KOPT-K1 (cell line): ENCODE data around the gene SLC25A27.
"Not testable (repeated sequence)": the region's sequence is repeated elsewhere in the genome, so short reads cannot be mapped to it uniquely, and the experiment has no call there.

Experiments
- H3K27ac ChIP-seq: fragments of 200-600 bp; sonication (generic); 2 replicates; pipeline ENCODE4 v1.5.1; 2016; ENCODE audit warnings: antibody characterized with exemption, mild to moderate bottlenecking, low read depth, low read length; ENCODE audit not compliant: poor library complexity, severe bottlenecking
- H3K36me3 ChIP-seq: fragments of 200-600 bp; sonication (generic); 2 replicates; pipeline ENCODE4 v1.5.1; 2017; ENCODE audit warnings: antibody characterized with exemption, mild to moderate bottlenecking, low read length, moderate library complexity; ENCODE audit not compliant: insufficient read depth
- H3K9me3 ChIP-seq: fragments of 200-600 bp; sonication (generic); 2 replicates; pipeline ENCODE4 v1.5.1; 2017; ENCODE audit warnings: antibody characterized with exemption, low read length, mild to moderate bottlenecking; ENCODE audit not compliant: insufficient read depth, poor library complexity, severe bottlenecking

Gene SLC25A27

GRCh38 chr6:46638650-46639049 is 14.1 kb upstream of the SLC25A27 start:
- no peaks in the 10 kb centered on the region for H3K36me3 ChIP-seq
- no peaks in the 10 kb centered on the region for H3K9me3 ChIP-seq
- no peak overlapping the region for H3K27ac ChIP-seq

- H3K36me3 ChIP-seq: no peaks in the 10 kb centered on the region
- no peak overlapping the region for H3K27ac ChIP-seq
- no peaks in the 10 kb centered on the region for H3K9me3 ChIP-seq
Measured at GRCh38 chr6:46642928-46643751, 9.6 kb upstream of the SLC25A27 start.

- Histone ChIP-seq H3K27ac (no peak overlapping the region), H3K9me3 (no peaks in the 10 kb centered on the region), H3K36me3 (no peaks in the 10 kb centered on the region)
Measured at GRCh38 chr6:46645265-46645664, 7.5 kb upstream of the SLC25A27 start.

- not testable (repeated sequence) for H3K36me3 ChIP-seq, H3K27ac ChIP-seq, H3K9me3 ChIP-seq
Measured at GRCh38 chr6:46648108-46648507, 4.7 kb upstream of the SLC25A27 start.

- no peaks in the 10 kb centered on the region for H3K36me3 ChIP-seq
- peaks cover 4% of the 10 kb centered on the region for H3K9me3 ChIP-seq
- no peak overlapping the region for H3K27ac ChIP-seq
Measured at GRCh38 chr6:46648869-46649492, 3.8 kb upstream of the SLC25A27 start.

GRCh38 chr6:46651006-46651405 is 1.8 kb upstream of the SLC25A27 start:
- H3K27ac ChIP-seq: no peak overlapping the region
- no peaks in the 10 kb centered on the region for H3K36me3 ChIP-seq
- peaks cover 4% of the 10 kb centered on the region for H3K9me3 ChIP-seq

GRCh38 chr6:46651816-46652215 is 959 bp upstream of the SLC25A27 start:
- Histone ChIP-seq H3K36me3 (no peaks in the 10 kb centered on the region), H3K27ac (no peak overlapping the region), H3K9me3 (peaks cover 4% of the 10 kb centered on the region)

GRCh38 chr6:46652232-46652602 is 558 bp upstream of the SLC25A27 start:
- H3K36me3 ChIP-seq: no peaks in the 10 kb centered on the region
- no peak overlapping the region for H3K27ac ChIP-seq
- H3K9me3 ChIP-seq: peaks cover 4% of the 10 kb centered on the region

- Histone ChIP-seq H3K9me3 (peaks cover 4% of the 10 kb centered on the region), H3K36me3 (no peaks in the 10 kb centered on the region), H3K27ac (no peak overlapping the region)
Measured at GRCh38 chr6:46653439-46654195, 842 bp downstream of the SLC25A27 start.

GRCh38 chr6:46655803-46656202 is 3.0 kb downstream of the SLC25A27 start:
- peaks cover 4% of the 10 kb centered on the region for H3K9me3 ChIP-seq
- H3K36me3 ChIP-seq: no peaks in the 10 kb centered on the region
- no peak overlapping the region for H3K27ac ChIP-seq

- Histone ChIP-seq H3K9me3 (peaks cover 1% of the 10 kb centered on the region), H3K27ac (no peak overlapping the region), H3K36me3 (no peaks in the 10 kb centered on the region)
Measured at GRCh38 chr6:46657642-46658041, 4.9 kb downstream of the SLC25A27 start.

GRCh38 chr6:46661483-46661882 is 8.7 kb downstream of the SLC25A27 start:
- Histone ChIP-seq H3K9me3 (no peaks in the 10 kb centered on the region), H3K36me3 (no peaks in the 10 kb centered on the region), H3K27ac (no peak overlapping the region)

- Histone ChIP-seq H3K27ac (no peak overlapping the region), H3K9me3 (no peaks in the 10 kb centered on the region), H3K36me3 (no peaks in the 10 kb centered on the region)
Measured at GRCh38 chr6:46667377-46667776, 14.6 kb downstream of the SLC25A27 start.

GRCh38 chr6:46674410-46674809 is 21.6 kb downstream of the SLC25A27 start:
- H3K36me3 ChIP-seq: no peaks in the 10 kb centered on the region
- no peaks in the 10 kb centered on the region for H3K9me3 ChIP-seq
- no peak overlapping the region for H3K27ac ChIP-seq

GRCh38 chr6:46676604-46677313 is 24.0 kb downstream of the SLC25A27 start:
- H3K27ac ChIP-seq: no peak overlapping the region
- H3K9me3 ChIP-seq: no peaks in the 10 kb centered on the region
- no peaks in the 10 kb centered on the region for H3K36me3 ChIP-seq
